ENCODE results near the gene IRF6.
"Not testable (repeated sequence)": the region's sequence is repeated elsewhere in the genome, so short reads cannot be mapped to it uniquely, and the experiment has no call there.

IRF6 gene

GRCh38 chr1:209822706-209823105 lies 16.8 kb upstream of the IRF6 start:
- FAIRE-seq = no peak

GRCh38 chr1:209820986-209821385 lies 15.0 kb upstream of the IRF6 start:
- no peak for FAIRE-seq

- no peak for FAIRE-seq
Observed at GRCh38 chr1:209819058-209819457, 13.1 kb upstream of the IRF6 start.

- FAIRE-seq = no peak
Observed at GRCh38 chr1:209817691-209818090, 11.7 kb upstream of the IRF6 start.

GRCh38 chr1:209816923-209817322 lies 11.0 kb upstream of the IRF6 start:
- FAIRE-seq = no peak

GRCh38 chr1:209815931-209816341 lies 10.0 kb upstream of the IRF6 start:
- no peak for FAIRE-seq

- FAIRE-seq = no peak
Observed at GRCh38 chr1:209815490-209815889, 9.5 kb upstream of the IRF6 start.

GRCh38 chr1:209813902-209814301 lies 8.0 kb upstream of the IRF6 start:
- FAIRE-seq = no peak

GRCh38 chr1:209810783-209811182 lies 4.8 kb upstream of the IRF6 start:
- FAIRE-seq = no peak

GRCh38 chr1:209809611-209810010 lies 3.7 kb upstream of the IRF6 start:
- FAIRE-seq = no peak

GRCh38 chr1:209808059-209808581 lies 2.2 kb upstream of the IRF6 start:
- FAIRE-seq = no peak

- FAIRE-seq = no peak
Observed at GRCh38 chr1:209807509-209807908, 1.6 kb upstream of the IRF6 start.

GRCh38 chr1:209805341-209805781 lies 581 bp downstream of the IRF6 start:
- no peak for FAIRE-seq

GRCh38 chr1:209803568-209803967 lies 2.4 kb downstream of the IRF6 start:
- no peak for FAIRE-seq

- no peak for FAIRE-seq
Observed at GRCh38 chr1:209802780-209803152, 3.2 kb downstream of the IRF6 start.

- FAIRE-seq = no peak
Observed at GRCh38 chr1:209802117-209802779, 3.7 kb downstream of the IRF6 start.

- no peak for FAIRE-seq
Observed at GRCh38 chr1:209800984-209801834, 4.7 kb downstream of the IRF6 start.

GRCh38 chr1:209797978-209798639 lies 7.8 kb downstream of the IRF6 start:
- no peak for FAIRE-seq

GRCh38 chr1:209793711-209794110 lies 12.2 kb downstream of the IRF6 start:
- FAIRE-seq = not testable (repeated sequence)

- no peak for FAIRE-seq
Observed at GRCh38 chr1:209791920-209792319, 14.0 kb downstream of the IRF6 start.

- FAIRE-seq = no peak
Observed at GRCh38 chr1:209790286-209791193, 15.4 kb downstream of the IRF6 start.

GRCh38 chr1:209789245-209789644 lies 16.7 kb downstream of the IRF6 start:
- FAIRE-seq = no peak
